ENCODE data around the gene XAGE2. TPM values are rescaled to one million over a fixed set of nuclear protein-coding genes. Genes with fewer than 3 reads are reported as not detected.

Gene XAGE2
- total RNA-seq, 1 donor from 2014 or later: not detected

DNA sequence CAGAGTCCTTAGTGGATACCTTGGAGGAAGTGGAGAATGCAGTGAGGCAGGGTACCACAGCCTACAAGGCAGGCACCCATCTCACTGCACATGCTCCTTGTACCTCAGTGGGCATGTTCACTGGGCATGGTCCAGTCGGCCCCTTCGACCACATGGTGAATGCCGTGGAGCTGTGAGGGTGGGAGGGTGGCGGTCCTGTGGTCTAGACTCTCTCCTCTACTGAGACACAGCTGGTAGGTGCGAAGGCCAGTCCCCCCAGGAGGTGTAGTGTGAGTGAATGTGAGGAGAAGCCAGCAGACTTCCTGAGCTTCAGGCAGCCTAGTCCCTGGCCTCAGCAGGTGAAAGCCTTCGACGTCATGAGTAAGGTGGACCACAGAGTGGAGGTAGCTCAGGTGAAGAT lies 12.2 kb downstream of the XAGE2 start:
- no peak for DNase-seq (ENCODE audit: low spot score)
- H4K20me1 ChIP-seq (ENCODE audit: low read depth): no peaks in the 10 kb centered on the region
- Mint-ChIP-seq H3K27ac (no peak overlapping the region), H3K4me3 (no peak overlapping the region), H3K27me3 (ENCODE audit: insufficient read depth, low read depth) (peaks cover 4% of the 10 kb centered on the region), H3K36me3 (no peaks in the 10 kb centered on the region), H3K9me3 (no peaks in the 10 kb centered on the region), H3K4me1 (no peaks in the 10 kb centered on the region)
- no peak overlapping the region for H2AFZ ChIP-seq (replicated peaks)
- H3K36me3 ChIP-seq: no peaks in the 10 kb centered on the region
- no peaks in the 10 kb centered on the region for H3F3A ChIP-seq (ENCODE audit: low read depth)
- no peaks in the 10 kb centered on the region for H3K4me1 ChIP-seq
- no peak overlapping the region for H3K27ac ChIP-seq
- no peaks in the 10 kb centered on the region for H3K79me2 ChIP-seq (ENCODE audit: low read depth)
- no peaks in the 10 kb centered on the region for H3K9me3 ChIP-seq (ENCODE audit: low read depth)
- H3K9ac ChIP-seq: no peak overlapping the region
- no peaks in the 10 kb centered on the region for H3K27me3 ChIP-seq
- no peak overlapping the region for H3K4me3 ChIP-seq
- H3K4me2 ChIP-seq: no peak overlapping the region
- TF ChIP-seq, protein P1, sequence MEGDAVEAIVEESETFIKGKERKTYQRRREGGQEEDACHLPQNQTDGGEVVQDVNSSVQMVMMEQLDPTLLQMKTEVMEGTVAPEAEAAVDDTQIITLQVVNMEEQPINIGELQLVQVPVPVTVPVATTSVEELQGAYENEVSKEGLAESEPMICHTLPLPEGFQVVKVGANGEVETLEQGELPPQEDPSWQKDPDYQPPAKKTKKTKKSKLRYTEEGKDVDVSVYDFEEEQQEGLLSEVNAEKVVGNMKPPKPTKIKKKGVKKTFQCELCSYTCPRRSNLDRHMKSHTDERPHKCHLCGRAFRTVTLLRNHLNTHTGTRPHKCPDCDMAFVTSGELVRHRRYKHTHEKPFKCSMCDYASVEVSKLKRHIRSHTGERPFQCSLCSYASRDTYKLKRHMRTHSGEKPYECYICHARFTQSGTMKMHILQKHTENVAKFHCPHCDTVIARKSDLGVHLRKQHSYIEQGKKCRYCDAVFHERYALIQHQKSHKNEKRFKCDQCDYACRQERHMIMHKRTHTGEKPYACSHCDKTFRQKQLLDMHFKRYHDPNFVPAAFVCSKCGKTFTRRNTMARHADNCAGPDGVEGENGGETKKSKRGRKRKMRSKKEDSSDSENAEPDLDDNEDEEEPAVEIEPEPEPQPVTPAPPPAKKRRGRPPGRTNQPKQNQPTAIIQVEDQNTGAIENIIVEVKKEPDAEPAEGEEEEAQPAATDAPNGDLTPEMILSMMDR (IDR thresholded peaks at IDR 0.05): no peak
- TF ChIP-seq EZH2 (IDR thresholded peaks at IDR 0.05) (no peak), EZH2phosphoT487 (IDR thresholded peaks at IDR 0.05) (no peak)

DNA sequence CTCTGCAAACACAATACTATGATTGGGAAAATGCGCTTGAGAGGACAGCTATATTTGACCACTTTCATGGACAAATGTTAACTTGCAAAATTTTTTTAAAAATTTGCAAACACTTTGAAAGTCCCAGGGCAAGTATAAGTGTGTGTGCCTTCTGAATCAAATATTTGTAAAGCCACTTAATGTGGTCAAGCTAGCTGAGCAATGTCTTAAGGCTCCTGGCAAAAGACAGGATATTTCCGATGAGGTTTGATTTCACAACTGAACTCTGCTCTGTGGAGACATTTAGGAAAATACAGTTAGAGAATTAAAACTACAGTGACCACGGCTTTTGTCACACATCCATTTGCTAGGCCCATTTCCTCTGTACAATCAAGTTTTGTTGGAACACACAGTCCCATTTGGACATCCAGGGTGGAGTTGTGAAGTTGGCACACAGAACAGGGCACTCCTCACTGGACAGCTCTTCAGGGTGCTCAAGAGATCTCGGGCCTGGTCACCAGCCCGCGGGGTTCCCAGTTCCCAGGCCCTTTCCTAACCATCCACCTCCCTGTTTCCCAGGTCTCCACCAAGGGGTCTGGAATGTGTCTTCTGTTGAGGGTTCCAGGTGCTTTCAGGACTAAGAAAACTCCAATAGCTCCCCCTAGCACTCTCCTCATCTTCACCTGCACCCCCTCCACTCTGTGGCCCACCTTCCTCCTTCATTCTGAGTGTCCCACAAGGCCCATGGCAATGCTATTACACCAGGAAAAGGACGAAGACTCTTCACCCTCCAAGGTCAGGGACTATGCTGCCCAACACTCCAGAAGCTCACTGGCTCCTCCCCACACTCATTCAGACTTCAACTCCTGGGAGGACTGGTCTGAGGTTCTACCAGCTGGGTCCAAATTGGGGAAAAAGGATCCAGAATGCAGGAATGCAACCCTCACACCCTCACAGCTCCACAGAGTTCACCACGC lies 41.9 kb downstream of the XAGE2 start:
- no peaks in the 10 kb centered on the region for H3K36me3 Mint-ChIP-seq
- no peak for DNase-seq (ENCODE audit: low spot score)
- Histone ChIP-seq H2AFZ (replicated peaks) (no peak overlapping the region), H3K79me2 (ENCODE audit: low read depth) (no peaks in the 10 kb centered on the region), H4K20me1 (ENCODE audit: low read depth) (no peaks in the 10 kb centered on the region), H3K4me2 (no peak overlapping the region), H3K27ac (no peak overlapping the region), H3K4me1 (no peaks in the 10 kb centered on the region), H3K4me3 (no peak overlapping the region), H3K9me3 (ENCODE audit: low read depth) (no peaks in the 10 kb centered on the region), H3F3A (ENCODE audit: low read depth) (no peaks in the 10 kb centered on the region), H3K9ac (no peak overlapping the region), H3K36me3 (no peaks in the 10 kb centered on the region), H3K27me3 (no peaks in the 10 kb centered on the region)
- H3K27ac Mint-ChIP-seq: no peak overlapping the region
- H3K4me3 Mint-ChIP-seq: no peak overlapping the region
- no peaks in the 10 kb centered on the region for H3K4me1 Mint-ChIP-seq
- TF ChIP-seq, protein P1 (IDR thresholded peaks at IDR 0.05): no peak
- TF ChIP-seq EZH2phosphoT487 (IDR thresholded peaks at IDR 0.05) (no peak), EZH2 (IDR thresholded peaks at IDR 0.05) (no peak)
- H3K27me3 Mint-ChIP-seq (ENCODE audit: insufficient read depth, low read depth): no peaks in the 10 kb centered on the region
- no peaks in the 10 kb centered on the region for H3K9me3 Mint-ChIP-seq

DNA sequence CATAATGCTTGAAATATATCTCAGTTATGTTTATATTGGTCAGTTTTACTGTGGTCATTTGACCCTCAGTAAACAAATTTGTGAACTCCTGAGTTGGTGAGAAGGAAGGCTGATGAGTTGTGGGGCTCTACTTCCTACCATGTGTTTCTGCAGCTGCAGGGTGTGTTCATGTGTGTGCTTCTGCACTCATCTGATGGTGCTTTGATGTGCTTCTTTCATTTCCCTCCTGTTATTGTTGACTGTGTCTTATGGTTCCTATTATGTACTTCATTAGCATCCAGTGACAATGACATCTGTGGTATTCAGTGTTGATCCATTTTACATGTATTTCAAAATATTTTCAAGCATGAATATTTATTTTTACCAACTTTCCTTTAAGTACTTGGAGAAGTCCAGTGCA lies 46.5 kb downstream of the XAGE2 start:
- TF ChIP-seq, protein P1 (IDR thresholded peaks at IDR 0.05): no peak
- TF ChIP-seq EZH2phosphoT487 (IDR thresholded peaks at IDR 0.05): no peak
- no peak for TF ChIP-seq EZH2 (IDR thresholded peaks at IDR 0.05)
- H3K4me2 ChIP-seq: no peak overlapping the region
- DNase-seq (ENCODE audit: low spot score): no peak
- Mint-ChIP-seq H3K4me3 (no peak overlapping the region), H3K36me3 (no peaks in the 10 kb centered on the region), H3K9me3 (peaks cover 3% of the 10 kb centered on the region), H3K27ac (no peak overlapping the region), H3K27me3 (ENCODE audit: insufficient read depth, low read depth) (peaks cover 3% of the 10 kb centered on the region), H3K4me1 (no peaks in the 10 kb centered on the region)
- H3F3A ChIP-seq (ENCODE audit: low read depth): no peaks in the 10 kb centered on the region
- no peak overlapping the region for H3K27ac ChIP-seq
- no peaks in the 10 kb centered on the region for H3K79me2 ChIP-seq (ENCODE audit: low read depth)
- no peaks in the 10 kb centered on the region for H3K4me1 ChIP-seq
- no peak overlapping the region for H2AFZ ChIP-seq (replicated peaks)
- H4K20me1 ChIP-seq (ENCODE audit: low read depth): no peaks in the 10 kb centered on the region
- no peaks in the 10 kb centered on the region for H3K9me3 ChIP-seq (ENCODE audit: low read depth)
- H3K9ac ChIP-seq: no peak overlapping the region
- no peaks in the 10 kb centered on the region for H3K27me3 ChIP-seq
- no peaks in the 10 kb centered on the region for H3K36me3 ChIP-seq
- no peak overlapping the region for H3K4me3 ChIP-seq

Data from neural progenitor cell (in vitro differentiated cells).